PFSK-1 (cell line): ENCODE data around the gene RASSF3.

ENCODE experiments used
- FOXP2 ChIP-seq: optimal IDR thresholded peaks from 2 replicates; pipeline ENCODE3; 2011; ENCODE audit warnings: borderline replicate concordance, control low read depth, inconsistent platforms; ENCODE audit not compliant: insufficient read depth; ENCODE audit errors: extremely low read length, extremely low read depth
- POLR2AphosphoS5 ChIP-seq: IDR thresholded peaks from 2 replicates; pipeline ENCODE4 v1.6.1; 2012; ENCODE audit warnings: low read depth, mild to moderate bottlenecking, control low read depth, low read length, moderate library complexity
- REST ChIP-seq, 2 experiments: IDR thresholded peaks; 2 replicates each; pipeline versions ENCODE4 v1.6.1 to v1.8.0; 2011 to 2012; ENCODE audit warnings: low read depth in 2 of 2, low read length in 2 of 2, control low read depth in 1 of 2, inconsistent platforms in 1 of 2, mild to moderate bottlenecking in 1 of 2, moderate library complexity in 1 of 2; ENCODE audit not compliant: insufficient read depth in 1 of 2
- SIN3A ChIP-seq: IDR thresholded peaks from 2 replicates; pipeline ENCODE4 v1.6.1; 2012; ENCODE audit warnings: mild to moderate bottlenecking, low read length, moderate library complexity, borderline replicate concordance; ENCODE audit not compliant: insufficient read depth
- TAF1 ChIP-seq: IDR thresholded peaks from 2 replicates; pipeline ENCODE4 v1.6.1; 2012; ENCODE audit warnings: low read length, control low read depth, borderline replicate concordance; ENCODE audit not compliant: insufficient read depth

Gene RASSF3

GRCh38 chr12:64691227-64691794, 81.0 kb downstream of the RASSF3 start:
- no peak for TF ChIP-seq POLR2AphosphoS5
- TF ChIP-seq REST (IDR thresholded peaks at IDR 0.05; ENCODE audit: insufficient read depth in 1 of 2, low read depth in 2 of 2, low read length in 2 of 2): no peak
- TF ChIP-seq SIN3A: no peak
- no peak for TF ChIP-seq TAF1
- TF ChIP-seq FOXP2: no peak

- TF ChIP-seq TAF1: no peak
- TF ChIP-seq REST (IDR thresholded peaks at IDR 0.05; ENCODE audit: insufficient read depth in 1 of 2, low read depth in 2 of 2, low read length in 2 of 2): no peak
- no peak for TF ChIP-seq SIN3A
- no peak for TF ChIP-seq FOXP2
- no peak for TF ChIP-seq POLR2AphosphoS5
These were observed 81.7 kb downstream of the RASSF3 start for GRCh38 chr12:64691795-64692583.

- TF ChIP-seq TAF1: no peak
- no peak for TF ChIP-seq REST (IDR thresholded peaks at IDR 0.05; ENCODE audit: insufficient read depth in 1 of 2, low read depth in 2 of 2, low read length in 2 of 2)
- no peak for TF ChIP-seq FOXP2
- no peak for TF ChIP-seq POLR2AphosphoS5
- no peak for TF ChIP-seq SIN3A
These were observed 84.1 kb downstream of the RASSF3 start for GRCh38 chr12:64694130-64695040.

GRCh38 chr12:64695550-64695949, 85.3 kb downstream of the RASSF3 start:
- TF ChIP-seq TAF1 (no peak), FOXP2 (no peak), SIN3A (no peak), REST (IDR thresholded peaks at IDR 0.05; ENCODE audit: insufficient read depth in 1 of 2, low read depth in 2 of 2, low read length in 2 of 2) (no peak), POLR2AphosphoS5 (no peak)
